SKM-1 (cell line): ENCODE measurements around the gene NHERF1.
A peak's percentile ranks its signal among the peaks of the same experiment; 100 is the strongest.

Experiments
- DNase-seq: peaks from one replicate; lab custom pipeline; 2025; ENCODE audit not compliant: unreplicated experiment; lab: John Stamatoyannopoulos, UW

NHERF1 gene

DNA sequence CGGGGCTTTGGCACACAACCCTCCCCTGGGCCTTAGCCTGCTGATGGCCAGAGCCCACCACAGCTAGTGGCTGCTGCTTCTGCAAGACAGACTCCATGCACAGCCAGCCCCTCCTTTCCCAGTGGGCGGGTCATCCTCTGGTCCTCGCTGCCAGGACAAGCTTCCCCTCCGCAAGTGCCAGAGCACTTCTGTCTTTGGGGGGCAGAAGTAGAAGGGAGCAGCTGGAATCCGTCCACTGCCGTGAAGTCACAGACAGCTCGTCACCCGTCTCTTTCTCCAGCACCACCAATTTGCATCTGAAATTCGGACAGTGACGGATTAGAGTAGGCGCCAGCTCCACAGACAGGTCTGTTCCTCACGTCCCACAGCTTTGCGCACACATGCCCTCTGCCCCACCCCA lies 59.0 kb downstream of the NHERF1 start:
- DNase-seq: no peak

DNA sequence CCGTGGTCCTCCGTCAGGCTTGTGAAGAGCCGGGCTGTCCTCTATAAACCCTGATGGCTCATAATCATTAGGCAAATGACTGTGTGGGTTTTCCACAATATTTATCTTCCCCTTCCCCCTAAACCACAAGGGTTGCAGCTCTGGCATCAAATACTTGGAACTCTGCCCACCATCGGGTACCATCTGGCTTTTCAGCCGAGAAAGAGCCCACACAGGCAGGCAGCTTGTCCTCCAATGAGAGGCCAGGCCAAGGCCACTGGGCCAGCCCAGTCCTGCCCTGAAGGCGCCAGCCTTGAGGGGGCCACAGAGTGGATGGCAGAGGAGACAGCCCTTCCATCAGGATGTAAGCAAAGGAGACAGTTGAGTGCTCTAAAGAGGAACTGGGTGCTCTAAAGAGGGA lies 59.5 kb downstream of the NHERF1 start:
- no peak for DNase-seq

DNA sequence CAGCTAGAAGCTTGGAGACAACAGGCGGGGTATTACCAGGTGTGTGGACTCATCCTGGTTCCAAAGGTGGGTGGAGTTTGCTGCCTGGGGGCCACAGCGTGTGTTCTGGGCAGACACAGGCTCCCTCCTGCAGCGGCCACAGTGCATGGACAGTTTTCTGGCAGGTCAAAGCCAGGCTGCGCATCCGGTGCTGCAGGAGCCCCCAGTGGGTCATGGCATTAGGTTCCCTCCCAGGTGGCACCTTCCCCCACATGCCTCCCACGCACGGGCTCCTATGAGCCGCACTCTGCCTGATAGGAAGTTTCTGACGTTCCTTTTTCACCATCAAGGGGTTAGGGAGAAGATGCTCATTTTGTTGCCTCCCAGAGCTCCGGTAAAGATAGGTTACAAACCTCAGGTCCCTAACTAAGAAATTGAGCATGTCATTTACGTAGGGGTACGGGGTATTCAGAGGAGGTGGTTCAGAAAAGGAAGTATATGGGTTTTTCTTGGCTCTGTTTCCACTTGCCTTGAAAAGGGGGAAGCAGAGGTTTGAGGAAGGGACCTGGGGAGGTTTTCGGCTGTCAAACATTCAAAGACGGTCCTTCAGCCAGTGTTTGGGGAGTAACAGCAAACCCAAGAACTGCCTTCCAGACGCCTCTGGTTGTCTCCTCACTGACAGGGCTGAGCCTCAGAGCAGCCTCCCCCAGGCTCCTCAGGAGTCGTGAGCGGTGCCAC lies 60.4 kb downstream of the NHERF1 start:
- DNase-seq: peak; percentile 55

DNA sequence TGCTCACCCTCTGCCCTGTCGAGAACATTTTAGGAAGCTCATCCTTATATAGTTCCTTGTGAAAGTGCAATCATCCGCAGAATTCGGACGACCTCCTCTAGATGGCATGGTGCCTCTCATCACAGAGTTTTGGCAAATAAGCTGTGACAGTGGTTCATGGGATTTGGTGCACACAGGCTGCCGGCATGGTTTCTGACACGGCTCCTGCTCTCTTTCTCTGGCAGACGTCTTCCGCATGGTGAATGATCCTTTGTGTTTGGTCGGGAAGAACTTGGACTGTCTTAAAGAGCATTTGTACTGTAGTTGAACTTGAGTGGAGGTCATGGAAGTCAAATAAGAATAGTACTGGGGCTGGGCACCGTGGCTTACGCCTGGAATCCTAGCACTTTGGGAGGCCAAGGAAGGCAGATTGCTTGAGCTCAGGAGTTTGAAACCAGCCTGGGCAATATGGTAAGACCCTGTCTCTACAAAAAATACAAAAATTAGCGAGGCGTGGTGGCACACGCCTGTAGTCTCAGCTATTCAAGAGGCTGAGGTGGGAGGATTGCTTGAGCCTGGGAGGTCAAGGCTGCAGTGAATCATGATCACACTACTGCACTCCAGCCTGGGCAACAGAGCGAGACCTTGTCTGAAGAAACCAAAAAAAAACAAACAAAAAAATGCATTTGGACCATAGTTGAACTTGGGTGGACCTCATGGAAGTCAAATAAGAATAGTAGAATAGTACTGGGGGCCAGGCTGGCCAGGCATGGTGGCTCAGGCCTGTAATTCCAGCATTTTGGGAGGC lies 62.5 kb downstream of the NHERF1 start:
- DNase-seq: no peak

DNA sequence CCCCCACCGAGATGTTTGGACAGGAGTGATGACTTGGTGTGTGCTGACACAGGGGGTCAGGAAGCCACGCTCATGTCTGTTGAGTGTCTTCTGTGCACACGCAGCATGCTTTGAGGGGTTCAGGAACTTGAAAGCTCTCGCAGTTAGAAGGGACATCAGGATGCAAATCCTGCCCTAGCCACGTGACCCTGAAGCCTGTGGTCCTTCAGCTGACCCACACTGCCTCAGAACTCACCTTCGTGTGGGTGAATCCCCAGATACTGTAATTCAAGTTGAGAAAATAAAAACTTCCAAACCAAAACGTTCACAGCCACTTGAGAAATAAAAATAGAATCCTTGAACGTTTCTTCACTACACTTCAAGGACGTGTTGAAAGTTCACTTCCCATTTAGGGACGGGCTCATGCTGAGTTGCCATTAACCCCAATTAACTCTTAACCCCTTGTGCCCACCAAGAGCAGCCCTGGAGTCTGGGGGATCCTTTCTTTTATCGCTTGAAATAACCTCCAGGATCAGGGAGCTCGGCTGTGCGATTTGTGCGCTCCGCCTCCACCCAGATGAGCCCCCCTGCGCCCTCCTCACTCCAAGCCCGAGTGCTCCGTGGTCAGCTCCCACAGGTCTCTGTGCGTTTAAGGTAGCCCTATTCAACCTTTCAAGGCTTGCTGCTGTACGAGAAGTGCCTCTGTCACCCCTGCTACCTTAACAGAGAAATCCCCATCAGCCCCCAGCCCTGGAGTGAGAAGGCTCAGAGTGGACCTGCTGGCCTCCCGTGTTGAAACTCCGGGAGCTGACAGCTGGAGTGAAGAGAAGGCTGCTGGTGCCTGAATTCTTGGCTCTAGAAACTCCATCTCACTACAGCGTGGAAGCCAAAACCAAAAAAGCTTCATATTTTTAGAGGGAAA lies 63.9 kb downstream of the NHERF1 start:
- DNase-seq: peak; percentile 40

DNA sequence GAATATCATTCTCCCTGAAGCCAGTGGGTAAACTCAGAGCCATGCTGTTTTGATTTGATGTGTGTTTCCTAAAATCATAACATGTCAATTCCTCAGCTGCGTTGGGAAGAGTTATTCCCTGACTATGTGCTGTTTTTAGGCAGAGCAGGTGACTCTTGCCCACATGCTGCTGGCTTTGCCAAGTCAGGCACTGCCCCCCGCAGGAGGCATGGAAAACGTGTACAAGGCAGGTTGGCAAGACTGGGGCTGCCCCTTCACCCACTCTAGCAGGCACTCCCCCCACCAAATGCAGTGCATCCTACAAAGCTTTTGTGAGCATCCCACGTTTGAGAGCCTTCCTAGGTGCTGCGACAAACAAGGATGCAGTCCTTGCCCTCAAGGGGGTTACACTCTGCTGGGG lies 66.0 kb downstream of the NHERF1 start:
- no peak for DNase-seq

DNA sequence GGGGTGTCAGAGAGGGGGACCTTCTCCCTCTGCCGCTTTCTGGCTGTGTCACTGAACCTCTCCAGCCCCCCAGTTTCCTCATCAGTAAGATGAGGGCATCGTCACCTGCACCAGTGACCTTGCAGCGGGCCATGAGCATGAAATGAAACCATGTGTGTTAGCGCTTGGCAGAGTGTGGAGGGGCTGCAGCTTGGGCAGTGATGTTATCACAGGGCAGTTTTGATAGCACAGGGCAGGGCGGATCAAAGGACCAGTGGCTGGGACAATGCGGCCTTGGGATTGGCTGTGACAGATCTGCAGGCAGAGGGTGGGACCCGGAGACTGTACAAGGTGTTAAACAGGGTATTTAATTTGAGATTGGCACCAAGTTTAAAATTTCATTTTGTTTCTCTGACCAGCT lies 66.6 kb downstream of the NHERF1 start:
- DNase-seq: no peak

DNA sequence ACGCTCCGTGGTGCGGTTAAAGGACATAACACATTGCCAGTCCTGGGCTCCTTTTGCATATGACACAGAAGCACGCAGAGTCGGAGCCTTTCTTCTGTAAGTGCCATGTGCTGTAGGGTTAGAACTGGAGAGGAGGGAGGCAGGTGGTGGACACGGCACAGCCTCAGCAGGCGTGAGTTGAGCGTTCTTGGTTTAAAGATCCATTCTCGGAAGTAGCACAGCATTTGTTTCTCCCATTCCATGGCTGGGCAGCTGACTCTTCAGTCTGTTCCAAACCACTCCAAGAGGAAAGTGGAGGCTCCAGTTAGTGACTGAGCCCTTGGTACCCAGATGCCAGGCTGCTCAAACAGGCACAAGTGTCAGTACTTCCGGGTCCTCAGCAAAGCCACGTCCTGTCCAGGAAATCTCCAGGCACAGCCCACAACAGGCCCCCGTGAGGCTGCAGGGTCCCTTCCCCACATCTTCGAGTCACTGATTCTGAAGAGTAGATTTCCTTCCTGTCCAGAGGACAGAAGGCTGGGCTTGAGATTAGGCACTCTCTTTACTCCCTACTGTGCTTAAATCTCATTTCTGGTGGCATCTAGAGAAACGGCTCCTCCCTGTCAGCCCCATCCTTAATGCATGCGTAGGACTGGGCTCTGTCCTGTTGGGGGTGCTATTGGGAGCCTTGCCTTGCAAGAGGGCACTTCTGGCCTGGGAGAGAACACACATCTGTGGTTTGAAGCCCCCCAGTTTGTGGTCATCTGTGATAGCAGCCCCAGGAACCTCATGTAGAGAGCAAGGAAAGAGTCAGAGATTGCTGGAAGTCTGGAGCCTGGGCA lies 67.3 kb downstream of the NHERF1 start:
- no peak for DNase-seq

DNA sequence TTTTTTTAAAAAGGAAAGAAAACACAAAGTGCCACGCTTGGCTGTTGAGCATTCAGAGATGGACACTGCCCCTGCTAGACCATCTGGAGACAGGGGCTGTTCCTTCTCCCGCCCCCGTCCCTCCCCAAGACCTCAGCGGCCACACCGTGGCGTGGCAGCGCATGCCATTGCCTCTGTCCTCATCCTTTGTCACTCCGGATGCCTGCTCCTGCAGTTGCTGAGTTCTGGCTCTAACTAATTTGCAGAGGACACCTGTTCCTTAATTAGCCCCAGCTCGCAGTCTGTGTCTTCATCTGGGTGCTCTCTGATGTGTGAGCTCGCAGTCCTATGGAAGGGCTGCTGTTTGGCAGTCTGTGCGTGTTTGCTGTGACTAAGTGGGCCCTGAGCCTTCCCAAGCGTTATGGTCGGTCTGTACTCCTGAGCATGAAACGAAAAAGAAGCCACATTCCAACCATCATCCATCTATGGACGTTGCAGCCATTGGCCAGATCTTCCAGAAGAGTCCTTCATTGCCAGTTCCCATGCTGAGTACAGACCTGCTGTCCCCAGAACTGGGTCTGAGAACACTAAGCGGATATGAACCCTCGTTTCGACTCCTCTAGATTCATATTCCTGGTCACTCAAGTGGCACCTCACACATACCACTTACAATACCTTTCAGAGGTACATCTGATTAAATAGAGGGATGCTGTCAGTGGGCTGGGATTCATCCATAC lies 68.6 kb downstream of the NHERF1 start:
- DNase-seq: no peak

DNA sequence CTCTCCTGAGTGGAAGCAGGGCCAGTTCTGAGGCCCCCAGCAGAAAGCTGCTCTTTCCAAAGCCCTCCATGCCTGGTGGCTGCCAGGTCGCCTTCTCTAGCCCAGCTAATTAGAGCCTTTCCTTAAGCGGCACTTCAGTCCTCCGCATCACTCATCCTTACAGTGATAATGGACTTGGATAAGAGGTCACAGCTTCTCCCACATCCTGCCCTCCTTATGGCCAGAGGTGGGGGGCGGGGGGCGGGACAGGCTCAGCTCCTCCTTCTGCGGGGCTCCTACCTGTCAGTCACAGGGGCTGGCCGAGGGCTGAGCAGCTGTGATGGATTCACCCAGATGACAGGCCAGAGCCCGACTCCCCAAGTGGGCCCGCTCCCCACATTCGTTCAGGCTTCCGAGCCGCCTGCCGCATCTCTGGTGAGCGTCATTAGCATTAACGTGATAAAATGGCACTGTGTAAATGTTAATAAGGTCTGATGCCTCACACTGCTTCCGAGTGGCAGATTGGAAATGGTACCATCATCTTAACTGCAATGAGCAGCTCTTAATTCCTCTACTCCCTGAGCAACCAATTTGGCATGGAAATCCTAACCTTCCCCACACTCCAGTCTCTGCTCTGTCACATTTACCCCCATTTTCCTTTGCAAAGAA lies 70.0 kb downstream of the NHERF1 start:
- DNase-seq: no peak
